ENCODE data around the gene INAFM1.
A peak's percentile ranks its signal among the peaks of the same experiment; 100 is the strongest.

INAFM1 gene

GRCh38 chr19:47239610-47240296, 34.9 kb upstream of the INAFM1 start:
- no peaks in the 10 kb centered on the region for H3K9me3 ChIP-seq (replicated peaks in 1 of 11)
- TF ChIP-seq Cebpa-rat (IDR thresholded peaks at IDR 0.05) = no peak
- H3K4me1 ChIP-seq = peaks cover 40 to 66% (median 52%) of the 10 kb centered on the region in 10 experiments
- H3K4me3 ChIP-seq = peak overlapping the region in 8 of 10 experiments; percentile 24 to 61 (median 37); a peak in 14 of 20 replicates
- H3K9ac ChIP-seq = peak overlapping the region in 2 of 11 experiments; percentile 30 to 43; a peak in 2 of 22 replicates
- H3K27ac ChIP-seq = no peak overlapping the region
- peaks cover 0 to 13% (median 6%) of the 10 kb centered on the region in 11 experiments; a peak in 7 of 22 replicates for H4K20me1 ChIP-seq
- H3K4me2 ChIP-seq = peak overlapping the region; percentile 64 to 86 (median 75)
- H3K27me3 ChIP-seq = peaks cover 30 to 54% (median 51%) of the 10 kb centered on the region in 11 experiments
- H3K36me3 ChIP-seq = no peaks in the 10 kb centered on the region

GRCh38 chr19:47240556-47240955, 34.1 kb upstream of the INAFM1 start:
- H3K27me3 ChIP-seq = peaks cover 30 to 54% (median 51%) of the 10 kb centered on the region in 11 experiments
- no peaks in the 10 kb centered on the region for H3K9me3 ChIP-seq (replicated peaks in 1 of 11)
- peak overlapping the region; percentile 64 to 86 (median 75) for H3K4me2 ChIP-seq
- H3K4me1 ChIP-seq = peaks cover 46 to 72% (median 59%) of the 10 kb centered on the region in 10 experiments
- H4K20me1 ChIP-seq = peaks cover 0 to 13% (median 6%) of the 10 kb centered on the region in 11 experiments; a peak in 7 of 22 replicates
- TF ChIP-seq Cebpa-rat (IDR thresholded peaks at IDR 0.05) = no peak
- no peak overlapping the region for H3K27ac ChIP-seq
- H3K9ac ChIP-seq = peak overlapping the region in 1 of 11 experiments; percentile 11; a peak in 1 of 22 replicates
- H3K36me3 ChIP-seq = no peaks in the 10 kb centered on the region
- H3K4me3 ChIP-seq = peak overlapping the region in 4 of 10 experiments; percentile 3 to 61 (median 20); a peak in 6 of 20 replicates

DNA sequence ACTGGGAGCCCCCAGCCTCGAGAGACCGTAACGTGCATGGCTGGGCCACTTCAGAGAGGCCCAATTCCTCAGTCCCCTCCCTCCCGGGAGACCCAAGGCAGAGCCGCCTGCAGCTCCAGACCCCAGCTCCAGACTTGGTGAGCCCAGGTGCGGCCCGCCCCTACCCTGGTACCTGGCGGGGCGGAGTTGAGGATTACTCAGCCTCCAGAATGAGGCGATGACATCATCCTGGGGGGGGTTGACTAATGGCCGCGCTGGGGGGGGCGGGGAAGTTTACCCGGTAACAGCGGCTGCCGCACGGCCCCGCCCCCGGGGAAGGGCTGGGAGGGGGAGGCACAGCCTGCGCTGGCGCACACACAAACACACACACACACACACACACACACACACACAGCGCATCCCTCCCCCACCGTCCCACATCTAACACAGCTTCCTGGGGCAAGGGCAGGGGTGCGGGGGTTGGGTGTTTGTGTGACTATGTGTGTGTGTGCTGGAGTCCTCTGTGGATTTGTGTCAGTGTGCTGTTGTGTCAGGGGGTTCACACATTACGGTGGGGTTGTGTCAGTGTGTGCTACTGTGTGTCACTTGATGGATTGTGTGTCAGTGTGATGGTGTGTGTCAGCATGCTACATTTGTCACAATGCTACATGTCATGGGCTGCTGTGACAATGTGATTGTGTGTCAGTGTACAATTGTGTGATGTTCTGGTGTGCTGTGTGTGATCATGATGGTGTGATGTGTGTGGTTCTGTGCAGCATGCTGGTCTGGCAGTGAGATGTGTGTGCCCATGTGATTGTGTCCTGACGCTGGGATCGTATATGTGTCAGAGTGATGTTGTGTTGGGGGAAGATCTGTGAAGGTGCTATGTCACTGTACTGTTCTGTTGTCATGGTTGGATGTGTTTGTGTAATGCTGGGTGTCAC, 33.4 kb upstream of the INAFM1 start:
- TF ChIP-seq Cebpa-rat (IDR thresholded peaks at IDR 0.05) = no peak
- H3K4me3 ChIP-seq = peak overlapping the region in 4 of 10 experiments; percentile 3 to 61 (median 20); a peak in 6 of 20 replicates
- H3K27me3 ChIP-seq = peaks cover 30 to 54% (median 51%) of the 10 kb centered on the region in 11 experiments
- H3K27ac ChIP-seq = no peak overlapping the region
- no peaks in the 10 kb centered on the region for H3K9me3 ChIP-seq (replicated peaks in 1 of 11)
- peak overlapping the region in 1 of 11 experiments; percentile 11; a peak in 1 of 22 replicates for H3K9ac ChIP-seq
- peaks cover 0 to 13% (median 6%) of the 10 kb centered on the region in 11 experiments; a peak in 7 of 22 replicates for H4K20me1 ChIP-seq
- peak overlapping the region; percentile 64 to 86 (median 75) for H3K4me2 ChIP-seq
- no peaks in the 10 kb centered on the region for H3K36me3 ChIP-seq
- H3K4me1 ChIP-seq = peaks cover 46 to 72% (median 59%) of the 10 kb centered on the region in 10 experiments

DNA sequence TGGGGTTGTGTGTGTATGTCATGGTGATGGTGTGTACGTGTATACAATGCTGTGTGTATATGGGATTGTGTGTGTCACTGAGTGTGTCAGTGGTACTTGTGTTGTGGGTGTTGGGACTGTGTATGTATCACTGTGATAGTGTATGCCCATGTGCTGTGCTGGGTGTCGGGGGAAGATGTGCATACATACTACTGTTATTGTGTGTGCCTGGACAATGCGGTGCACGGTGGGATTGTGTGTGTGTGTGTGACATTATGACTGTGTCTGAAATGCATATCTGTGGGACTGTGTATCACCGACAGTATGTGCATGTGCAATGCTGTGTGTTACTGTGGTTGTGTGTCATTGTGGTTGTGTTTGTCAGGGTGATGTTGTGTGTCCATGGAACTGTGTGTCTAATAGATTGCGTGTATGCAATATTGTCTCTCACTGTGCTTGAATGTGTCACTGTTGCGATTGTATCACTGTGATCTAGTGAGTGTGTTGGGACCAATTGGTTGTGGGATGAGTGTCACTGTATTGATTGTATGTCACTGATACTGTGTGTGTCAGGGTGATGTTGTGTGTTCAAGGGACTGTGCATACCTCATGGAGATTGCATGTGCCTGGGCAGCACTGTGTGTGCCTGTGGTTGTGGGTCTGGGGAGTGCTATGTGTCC, 32.6 kb upstream of the INAFM1 start:
- no peaks in the 10 kb centered on the region for H3K9me3 ChIP-seq (replicated peaks in 1 of 11)
- peaks cover 0 to 13% (median 6%) of the 10 kb centered on the region in 11 experiments; a peak in 7 of 22 replicates for H4K20me1 ChIP-seq
- no peak for TF ChIP-seq Cebpa-rat (IDR thresholded peaks at IDR 0.05)
- no peak overlapping the region for H3K4me3 ChIP-seq
- H3K9ac ChIP-seq = no peak overlapping the region
- H3K27me3 ChIP-seq = peaks cover 30 to 54% (median 51%) of the 10 kb centered on the region in 11 experiments
- peak overlapping the region; percentile 64 to 86 (median 75); a peak in 20 of 22 replicates for H3K4me2 ChIP-seq
- H3K27ac ChIP-seq = no peak overlapping the region
- no peaks in the 10 kb centered on the region for H3K36me3 ChIP-seq
- H3K4me1 ChIP-seq = peaks cover 46 to 64% (median 55%) of the 10 kb centered on the region in 10 experiments

- peak overlapping the region; percentile 49 to 81 (median 72); a peak in 19 of 22 replicates for H3K9ac ChIP-seq
- H3K9me3 ChIP-seq (replicated peaks in 1 of 11) = no peaks in the 10 kb centered on the region
- H3K4me2 ChIP-seq = peak overlapping the region; percentile 56 to 96 (median 87)
- peaks cover 0 to 13% (median 6%) of the 10 kb centered on the region in 11 experiments; a peak in 7 of 22 replicates for H4K20me1 ChIP-seq
- H3K27me3 ChIP-seq = peaks cover 30 to 53% (median 51%) of the 10 kb centered on the region in 11 experiments
- peak overlapping the region; percentile 62 to 88 (median 77); a peak in 20 of 22 replicates for H3K27ac ChIP-seq
- no peak for TF ChIP-seq Cebpa-rat (IDR thresholded peaks at IDR 0.05)
- peak overlapping the region; percentile 4 to 59 (median 46); a peak in 15 of 20 replicates for H3K4me3 ChIP-seq
- H3K4me1 ChIP-seq = peaks cover 43 to 60% (median 52%) of the 10 kb centered on the region in 10 experiments
- no peaks in the 10 kb centered on the region for H3K36me3 ChIP-seq
Measured at GRCh38 chr19:47243364-47243775, 31.3 kb upstream of the INAFM1 start.

DNA sequence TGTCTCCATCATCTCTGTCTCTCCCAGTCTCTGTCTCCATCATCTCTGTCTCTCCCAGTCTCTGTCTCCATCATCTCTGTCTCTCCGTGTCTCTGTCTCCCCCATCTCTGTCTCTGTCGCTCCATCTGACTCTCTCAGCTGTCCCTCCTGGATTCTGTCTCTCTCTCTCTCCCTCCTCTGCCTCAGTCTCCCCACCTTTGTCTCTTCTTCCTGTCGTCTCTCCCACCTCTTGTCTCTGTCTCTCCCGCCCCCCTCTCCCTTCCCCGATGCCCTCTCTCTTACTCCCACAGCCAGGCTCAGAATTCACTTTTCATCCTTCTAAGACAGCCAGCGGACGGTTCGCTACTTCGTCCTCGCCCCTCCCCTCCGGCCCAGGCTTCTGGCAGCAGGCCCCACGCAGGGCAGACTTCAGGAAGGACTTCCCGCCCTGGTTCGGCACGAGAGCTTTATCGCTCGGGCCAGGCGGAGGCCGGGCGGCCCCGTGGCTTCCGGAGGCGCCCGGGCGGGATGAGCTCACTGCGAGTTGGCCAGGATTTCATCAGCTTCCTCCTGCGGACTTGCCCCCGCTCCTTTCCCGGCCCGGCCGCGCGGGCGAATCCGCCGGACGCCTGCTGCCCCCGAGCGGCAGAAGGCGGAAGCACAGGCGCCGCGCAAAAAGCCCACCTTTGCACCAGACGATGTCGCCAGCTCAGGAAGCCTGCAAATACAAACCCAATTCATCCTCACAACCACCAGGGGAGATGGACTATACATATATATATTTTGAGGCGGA, 30.7 kb upstream of the INAFM1 start:
- Histone ChIP-seq H3K27ac (peak overlapping the region; percentile 62 to 88 (median 77); a peak in 21 of 22 replicates), H4K20me1 (peaks cover 0 to 13% (median 6%) of the 10 kb centered on the region in 11 experiments; a peak in 7 of 22 replicates), H3K36me3 (no peaks in the 10 kb centered on the region), H3K4me2 (peak overlapping the region; percentile 66 to 96 (median 87)), H3K9me3 (replicated peaks in 1 of 11) (no peaks in the 10 kb centered on the region), H3K4me1 (peaks cover 43 to 58% (median 52%) of the 10 kb centered on the region in 10 experiments), H3K9ac (peak overlapping the region; percentile 55 to 81 (median 72); a peak in 21 of 22 replicates), H3K4me3 (peak overlapping the region; percentile 4 to 59 (median 46); a peak in 15 of 20 replicates), H3K27me3 (peaks cover 30 to 48% (median 46%) of the 10 kb centered on the region in 11 experiments)
- TF ChIP-seq Cebpa-rat (IDR thresholded peaks at IDR 0.05) = peak in 7 of 11 experiments; percentile 24 to 93 (median 73); a peak in 12 of 22 replicates

DNA sequence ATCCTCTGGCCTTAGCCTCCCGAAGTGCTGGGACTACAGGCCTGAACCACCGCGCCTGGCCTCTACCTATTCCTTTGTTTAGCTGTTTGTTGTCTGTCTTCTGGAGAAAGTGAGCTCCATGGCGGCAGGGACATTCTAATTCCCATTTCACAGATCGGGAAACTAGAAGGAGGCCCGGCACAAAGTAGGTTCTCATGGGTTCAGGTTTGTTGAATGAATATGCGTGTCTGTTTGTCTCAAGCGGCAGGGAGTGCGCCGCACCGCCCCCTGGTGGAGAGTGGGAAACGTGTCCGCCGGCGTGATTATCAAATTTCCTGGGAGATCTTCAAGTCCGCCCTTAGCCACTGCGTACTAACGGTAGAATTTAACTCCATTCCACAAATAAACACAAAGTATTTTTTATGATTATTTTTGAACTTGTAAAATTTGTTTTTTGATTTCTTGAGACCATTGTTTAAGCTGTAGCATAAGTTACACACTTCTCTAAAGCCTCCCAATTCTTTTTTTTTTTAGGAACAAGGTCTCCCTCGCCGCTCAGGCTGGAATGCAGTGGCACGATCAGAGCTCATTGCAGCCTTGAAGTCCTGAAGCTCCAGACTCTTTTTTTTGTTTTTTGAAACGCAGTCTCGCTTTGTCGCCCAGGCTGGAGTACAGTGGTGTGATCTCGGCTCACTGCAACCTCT, 27.2 kb upstream of the INAFM1 start:
- Histone ChIP-seq H3K4me2 (no peak overlapping the region), H3K9ac (no peak overlapping the region), H3K4me3 (no peak overlapping the region), H3K27ac (no peak overlapping the region), H3K9me3 (replicated peaks in 1 of 11) (no peaks in the 10 kb centered on the region), H3K36me3 (no peaks in the 10 kb centered on the region), H4K20me1 (no peaks in the 10 kb centered on the region; a peak in 1 of 22 replicates), H3K4me1 (peaks cover 19 to 34% (median 27%) of the 10 kb centered on the region in 10 experiments), H3K27me3 (peaks cover 0 to 13% (median 11%) of the 10 kb centered on the region in 11 experiments; a peak in 18 of 22 replicates)
- TF ChIP-seq Cebpa-rat (IDR thresholded peaks at IDR 0.05) = no peak
